Stimulated activated CD4-positive, alpha-beta T cell treated with anti-CD3 and anti-CD28 coated beads, Interleukin-2, amount 100 ng/mL, for 4 hours (primary cell): ENCODE data around the gene SLC36A1.
"Not testable (repeated sequence)": the region's sequence is repeated elsewhere in the genome, so short reads cannot be mapped to it uniquely, and the experiment has no call there.

Experiments used
- DNase-seq: peaks from one replicate; pipeline ENCODE4 v3.0.0-alpha.2; 2020; ENCODE audit warnings: low read depth

Gene SLC36A1

GRCh38 chr5:151483647-151484046 lies 36.2 kb downstream of the SLC36A1 start:
- no peak for DNase-seq

GRCh38 chr5:151487544-151487943 lies 40.1 kb downstream of the SLC36A1 start:
- DNase-seq: no peak

- no peak for DNase-seq
Observed at GRCh38 chr5:151490627-151491026, 43.2 kb downstream of the SLC36A1 start.

DNA sequence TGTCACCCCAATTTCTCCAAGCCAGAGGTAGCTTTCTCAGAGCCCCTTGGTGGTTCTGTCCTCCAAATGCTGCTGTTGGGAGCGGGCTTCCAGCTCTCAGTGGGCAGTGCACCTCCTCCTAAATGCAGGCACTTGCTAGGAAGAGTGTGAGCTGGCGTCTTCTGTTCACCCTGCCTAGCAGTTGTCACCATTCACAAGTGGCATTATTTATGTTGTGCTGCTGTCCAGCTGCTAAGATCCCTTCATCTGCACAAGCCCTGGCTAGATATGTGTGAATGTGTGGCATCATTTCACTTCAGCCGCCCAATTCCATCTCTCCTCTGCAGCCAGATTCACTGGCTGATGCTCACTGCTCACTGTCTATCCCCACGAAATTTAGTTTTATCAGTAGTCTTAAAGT lies 43.7 kb downstream of the SLC36A1 start:
- no peak for DNase-seq

GRCh38 chr5:151492729-151493128 lies 45.3 kb downstream of the SLC36A1 start:
- no peak for DNase-seq

- no peak for DNase-seq
Observed at GRCh38 chr5:151493665-151494064, 46.3 kb downstream of the SLC36A1 start.

GRCh38 chr5:151495320-151495719 lies 47.9 kb downstream of the SLC36A1 start:
- DNase-seq: no peak

DNA sequence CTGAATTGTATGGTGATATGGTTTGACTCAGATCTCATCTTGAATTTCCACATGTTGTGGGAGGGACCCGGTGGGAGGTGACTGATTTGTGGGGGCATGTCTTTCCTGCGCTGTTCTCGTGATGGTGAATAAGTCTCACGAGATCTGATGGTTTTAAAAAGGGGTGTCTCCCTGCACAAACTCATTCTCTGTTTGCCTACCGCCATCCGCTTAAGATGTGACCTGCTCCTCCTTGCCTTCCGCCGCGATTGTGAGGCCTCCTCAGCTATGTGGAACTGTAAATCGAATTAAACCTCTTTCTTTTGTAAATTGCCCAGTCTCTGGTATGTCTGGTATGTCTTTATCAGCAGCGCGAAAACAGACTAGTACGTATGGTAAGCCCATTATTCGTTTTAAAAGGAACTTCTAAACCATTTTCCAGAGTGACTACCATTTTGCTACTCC lies 48.7 kb downstream of the SLC36A1 start:
- no peak for DNase-seq

- DNase-seq: no peak
Observed at GRCh38 chr5:151497391-151498002, 50.1 kb downstream of the SLC36A1 start.

- no peak for DNase-seq
Observed at GRCh38 chr5:151498395-151499155, 51.2 kb downstream of the SLC36A1 start.

DNA sequence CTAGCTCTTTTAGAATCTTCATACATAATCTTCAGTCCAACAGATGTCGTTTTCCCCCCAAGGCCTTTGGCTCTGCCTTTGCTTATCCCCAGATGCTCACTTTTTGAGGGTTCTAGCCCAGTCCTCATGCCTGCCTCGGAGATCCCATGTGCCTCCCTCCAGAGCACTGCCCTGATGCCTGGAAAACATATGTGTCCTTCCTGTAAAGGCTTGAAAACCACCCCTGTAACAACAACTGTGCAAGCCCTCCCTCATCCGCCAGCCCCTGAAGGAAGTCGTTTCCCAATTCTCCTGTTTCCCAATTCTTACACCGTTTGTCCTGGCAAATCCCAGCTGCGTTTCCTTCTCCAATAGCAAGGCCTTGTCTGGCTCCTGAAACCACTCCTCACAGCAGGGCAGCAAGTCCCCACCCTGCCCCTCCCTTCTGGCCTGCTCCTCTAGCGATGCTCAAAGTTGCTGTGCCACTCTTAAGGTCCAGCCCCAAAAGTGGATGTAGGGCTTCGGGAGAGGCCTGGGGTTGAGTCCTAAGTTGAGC lies 52.2 kb downstream of the SLC36A1 start:
- DNase-seq: no peak

DNA sequence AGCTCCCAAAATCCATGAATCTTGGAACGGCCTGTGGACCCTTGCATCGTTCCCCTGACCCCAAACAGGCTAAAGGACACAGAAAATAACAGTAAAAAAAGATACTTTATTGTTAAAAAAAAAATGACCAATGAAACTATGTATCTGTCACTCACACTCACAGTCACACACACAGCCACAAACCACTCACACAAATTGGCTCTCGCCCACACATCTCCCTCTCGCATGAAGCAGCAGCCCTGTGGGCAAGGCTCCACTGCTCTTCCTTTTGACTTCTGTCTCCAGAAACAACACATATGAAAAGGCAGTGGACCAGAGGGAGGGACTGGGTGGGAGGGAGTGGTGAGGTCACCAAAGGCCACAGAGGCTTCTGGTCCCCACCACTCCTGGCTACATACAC lies 56.6 kb downstream of the SLC36A1 start:
- DNase-seq: no peak

GRCh38 chr5:151508308-151508707 lies 60.9 kb downstream of the SLC36A1 start:
- not testable (repeated sequence) for DNase-seq

DNA sequence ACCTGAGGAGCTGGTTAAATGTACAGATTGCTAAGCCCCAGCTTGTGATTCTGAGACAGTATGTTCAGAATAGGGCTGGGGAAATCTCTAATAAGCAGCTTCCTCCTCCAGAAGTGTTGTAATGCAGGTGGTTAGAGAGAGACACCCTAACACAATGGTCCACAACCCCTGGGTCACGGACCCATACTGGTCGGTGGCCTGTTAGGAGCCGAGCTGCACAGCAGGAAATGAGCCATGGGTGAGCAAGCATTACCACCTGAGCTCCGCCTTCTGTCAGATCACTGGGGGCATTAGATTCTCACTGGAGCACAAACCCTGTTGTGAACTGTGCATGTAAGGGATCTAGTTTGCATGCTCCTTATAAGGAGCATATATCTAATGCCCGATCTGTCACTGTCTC lies 61.8 kb downstream of the SLC36A1 start:
- no peak for DNase-seq

DNA sequence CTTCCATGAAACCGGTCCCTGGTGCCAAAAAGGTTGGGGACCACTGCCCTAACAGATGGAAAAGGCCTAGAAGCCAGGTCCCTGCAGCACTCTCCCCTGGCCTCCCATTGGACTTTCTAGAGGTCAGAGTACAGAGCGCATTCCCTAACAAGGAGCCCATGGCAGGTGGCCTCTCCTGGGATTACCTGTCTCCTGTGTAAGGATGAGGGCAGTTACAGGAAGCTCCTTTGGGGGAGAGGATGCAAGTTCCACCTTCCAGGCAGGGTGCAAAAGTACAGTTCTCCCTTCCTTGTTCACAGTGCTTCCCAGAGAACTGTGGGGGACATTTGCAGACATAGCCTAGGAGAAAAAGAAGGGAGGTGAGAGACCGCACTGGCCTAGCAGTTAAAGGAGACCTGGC lies 62.4 kb downstream of the SLC36A1 start:
- no peak for DNase-seq

GRCh38 chr5:151517122-151517920 lies 69.9 kb downstream of the SLC36A1 start:
- no peak for DNase-seq

DNA sequence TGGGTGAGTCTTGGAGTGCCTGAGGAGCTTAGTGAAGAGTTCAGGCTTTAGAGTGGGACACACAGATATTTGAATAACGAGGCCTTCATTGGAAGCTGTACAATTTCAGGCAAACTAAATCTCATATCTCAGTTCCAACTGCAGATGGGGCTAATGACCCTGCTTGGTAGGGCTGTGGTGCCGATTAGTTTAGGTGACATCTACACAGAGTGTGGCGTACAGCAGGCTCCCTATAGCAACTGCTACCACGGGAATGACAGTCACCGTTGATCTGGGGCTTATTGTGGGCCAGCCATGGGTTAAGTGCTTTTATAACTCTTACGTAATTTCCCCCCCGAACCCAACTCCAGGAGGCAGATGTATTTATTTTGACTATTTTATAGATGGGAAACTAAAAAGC lies 72.9 kb downstream of the SLC36A1 start:
- no peak for DNase-seq

DNA sequence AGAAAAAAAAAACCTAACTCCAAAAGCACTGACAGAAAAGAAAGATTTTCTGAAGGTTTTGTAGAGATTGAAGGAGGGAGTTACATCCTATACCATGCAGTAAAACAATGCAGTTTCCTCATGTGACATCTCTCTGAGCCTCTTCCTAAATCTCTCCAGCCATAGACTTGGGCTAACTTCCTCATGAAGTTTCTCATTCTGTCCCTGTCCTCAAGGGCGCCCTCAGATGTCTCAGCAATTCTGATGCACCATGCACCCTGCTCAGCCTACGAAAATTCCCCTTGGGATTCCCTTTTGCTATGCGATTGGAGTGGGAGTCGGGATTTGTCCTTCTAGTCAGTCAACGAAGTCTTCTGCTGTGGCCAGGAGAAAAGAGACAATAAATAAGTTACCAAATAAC lies 74.8 kb downstream of the SLC36A1 start:
- no peak for DNase-seq

- no peak for DNase-seq
Observed at GRCh38 chr5:151523335-151523734, 75.9 kb downstream of the SLC36A1 start.

GRCh38 chr5:151528153-151528552 lies 80.8 kb downstream of the SLC36A1 start:
- DNase-seq: no peak

DNA sequence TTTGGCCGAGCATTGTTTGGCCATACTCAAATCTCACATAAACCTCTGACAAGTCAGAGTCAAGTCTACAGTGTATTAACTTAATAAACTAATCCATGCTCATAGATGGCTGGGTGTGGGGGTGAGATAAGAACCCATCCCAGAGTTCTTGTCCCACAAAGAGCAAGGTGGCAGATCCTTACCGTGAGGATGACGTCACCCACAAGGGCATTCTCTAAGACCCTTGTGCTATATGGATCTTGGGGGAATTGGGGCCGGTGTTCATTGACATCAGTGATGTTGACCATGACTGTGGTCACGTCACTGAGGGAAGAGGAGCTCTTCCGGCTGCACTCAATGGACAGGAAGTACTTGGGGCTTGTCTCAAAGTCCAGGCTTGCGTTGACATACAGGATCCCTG lies 81.6 kb downstream of the SLC36A1 start:
- no peak for DNase-seq

- DNase-seq: no peak
Observed at GRCh38 chr5:151531581-151531980, 84.2 kb downstream of the SLC36A1 start.

- DNase-seq: no peak
Observed at GRCh38 chr5:151532416-151532815, 85.0 kb downstream of the SLC36A1 start.
